Neural progenitor cell (in vitro differentiated cells): ENCODE data around the gene AP5Z1. TPM values are rescaled to one million over a fixed set of nuclear protein-coding genes. Genes with fewer than 3 reads are reported as not detected.

Experiments
- DNase-seq: peaks from one replicate; pipeline ENCODE4 v3.0.0-alpha.2; 2016; ENCODE audit warnings: low spot score
- H2AFZ ChIP-seq: fragments of 200-600 bp; sonication (generic); replicated peaks from 2 replicates; pipeline ENCODE4 v1.6.1; 2016; ENCODE audit warnings: antibody characterized with exemption
- H3F3A ChIP-seq: fragments of 200-600 bp; sonication (generic); 2 replicates; pipeline ENCODE4 v1.6.1; 2016; ENCODE audit warnings: antibody characterized with exemption, low read depth
- H3K27ac ChIP-seq: fragments of 200-600 bp; sonication (generic); 2 replicates; pipeline ENCODE4 v1.5.1; 2016; ENCODE audit warnings: mild to moderate bottlenecking
- H3K27me3 ChIP-seq: fragments of 200-600 bp; sonication (generic); 2 replicates; pipeline ENCODE4 v1.6.1; 2016; ENCODE audit warnings: mild to moderate bottlenecking, moderate library complexity
- H3K36me3 ChIP-seq: fragments of 200-600 bp; sonication (generic); 2 replicates; pipeline ENCODE4 v1.5.1; 2016
- H3K4me1 ChIP-seq: fragments of 200-600 bp; sonication (generic); 2 replicates; pipeline ENCODE4 v1.6.1; 2016; ENCODE audit warnings: mixed run types
- H3K4me2 ChIP-seq: fragments of 200-600 bp; sonication (generic); 2 replicates; pipeline ENCODE4 v1.6.1; 2016
- H3K4me3 ChIP-seq: fragments of 200-600 bp; sonication (generic); 2 replicates; pipeline ENCODE4 v1.5.1; 2016
- H3K79me2 ChIP-seq: fragments of 200-600 bp; sonication (generic); 2 replicates; pipeline ENCODE4 v1.6.1; 2016; ENCODE audit warnings: low read depth
- H3K9ac ChIP-seq: fragments of 200-600 bp; sonication (generic); 2 replicates; pipeline ENCODE4 v1.6.1; 2016
- H3K9me3 ChIP-seq: fragments of 200-600 bp; sonication (generic); 2 replicates; pipeline ENCODE4 v1.5.1; 2016; ENCODE audit warnings: low read depth
- H4K20me1 ChIP-seq: fragments of 200-600 bp; sonication (generic); 2 replicates; pipeline ENCODE4 v1.6.1; 2016; ENCODE audit warnings: low read depth
- H3K27ac Mint-ChIP-seq: 3 replicates; pipeline ENCODE4 v1.8.0; 2021; ENCODE audit warnings: mixed read lengths
- H3K27me3 Mint-ChIP-seq: 2 replicates; pipeline ENCODE4 v1.8.0; 2022; ENCODE audit warnings: low read depth, mild to moderate bottlenecking, inconsistent platforms, moderate library complexity, mixed read lengths; ENCODE audit not compliant: insufficient read depth
- H3K36me3 Mint-ChIP-seq: 3 replicates; pipeline ENCODE4 v1.8.0; 2021; ENCODE audit warnings: mixed read lengths
- H3K4me1 Mint-ChIP-seq: 3 replicates; pipeline ENCODE4 v1.8.0; 2021; ENCODE audit warnings: mixed read lengths
- H3K4me3 Mint-ChIP-seq: 3 replicates; pipeline ENCODE4 v1.8.0; 2021; ENCODE audit warnings: mild to moderate bottlenecking, moderate library complexity, mixed read lengths
- H3K9me3 Mint-ChIP-seq: 3 replicates; pipeline ENCODE4 v1.8.0; 2020; ENCODE audit warnings: mixed read lengths
- CTCF ChIP-seq: fragments of 200-600 bp; sonication (generic); IDR thresholded peaks from 2 replicates; pipeline ENCODE4 v1.5.1; 2017; ENCODE audit warnings: antibody characterized with exemption, mild to moderate bottlenecking
- EZH2 ChIP-seq: fragments of 200-600 bp; sonication (generic); IDR thresholded peaks from 2 replicates; pipeline ENCODE4 v1.6.1; 2017; ENCODE audit warnings: antibody characterized with exemption, mild to moderate bottlenecking, moderate library complexity
- EZH2phosphoT487 ChIP-seq: fragments of 200-600 bp; sonication (generic); IDR thresholded peaks from 2 replicates; pipeline ENCODE4 v1.6.1; 2017; ENCODE audit warnings: antibody characterized with exemption
- total RNA-seq: library from RNA; depleted of rRNA; stranded (reverse); fragments of >200 nt; gene quantifications from 2 replicates; pipeline ENCODE4 v1.2.3, GENCODE V29; 2015; ENCODE audit warnings: low replicate concordance

The AP5Z1 gene
- total RNA-seq, 1 donor from 2014 or later, result 8.3 TPM

DNA sequence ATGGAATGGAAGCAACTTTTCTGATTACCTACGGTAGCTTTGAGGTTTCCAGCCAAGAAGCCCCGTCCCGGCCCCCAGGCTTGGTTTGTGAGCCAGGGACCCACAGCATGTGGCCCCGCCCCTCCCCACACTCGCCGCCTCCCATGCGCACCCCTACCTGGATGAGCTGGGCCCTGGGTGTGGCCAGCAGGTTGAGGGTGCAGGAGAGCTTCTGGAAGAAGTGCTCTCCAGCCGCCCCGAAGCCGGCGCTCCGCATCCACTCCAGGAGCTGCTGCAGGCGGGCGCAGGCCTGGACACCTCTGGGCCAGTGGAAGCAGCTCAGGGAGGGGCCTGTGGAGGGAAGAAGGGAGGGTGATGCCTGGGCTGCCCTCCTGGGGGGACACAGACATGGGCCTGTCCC lies 39.7 kb downstream of the AP5Z1 start:
- no peak overlapping the region for H3K4me3 Mint-ChIP-seq
- Histone ChIP-seq H3K27ac (no peak overlapping the region), H3K27me3 (no peaks in the 10 kb centered on the region), H3K4me2 (no peak overlapping the region), H3K79me2 (no peaks in the 10 kb centered on the region), H3K9ac (no peak overlapping the region), H3F3A (no peaks in the 10 kb centered on the region), H2AFZ (no peak overlapping the region), H4K20me1 (no peaks in the 10 kb centered on the region), H3K4me1 (no peaks in the 10 kb centered on the region), H3K36me3 (no peaks in the 10 kb centered on the region), H3K9me3 (no peaks in the 10 kb centered on the region), H3K4me3 (no peak overlapping the region)
- peaks cover 16% of the 10 kb centered on the region for H3K36me3 Mint-ChIP-seq
- peaks cover 4% of the 10 kb centered on the region for H3K27me3 Mint-ChIP-seq
- peaks cover 2% of the 10 kb centered on the region for H3K9me3 Mint-ChIP-seq
- H3K27ac Mint-ChIP-seq, result no peak overlapping the region
- peaks cover 3% of the 10 kb centered on the region for H3K4me1 Mint-ChIP-seq
- TF ChIP-seq EZH2 (no peak), EZH2phosphoT487 (no peak), CTCF (no peak)
- DNase-seq, result no peak

- Histone ChIP-seq H2AFZ (no peak overlapping the region), H3K79me2 (no peaks in the 10 kb centered on the region), H3K4me3 (no peak overlapping the region), H3K9me3 (no peaks in the 10 kb centered on the region), H3K27ac (no peak overlapping the region), H3K4me1 (no peaks in the 10 kb centered on the region), H3K9ac (no peak overlapping the region), H3F3A (no peaks in the 10 kb centered on the region), H3K4me2 (no peak overlapping the region), H4K20me1 (no peaks in the 10 kb centered on the region), H3K36me3 (no peaks in the 10 kb centered on the region), H3K27me3 (no peaks in the 10 kb centered on the region)
- TF ChIP-seq EZH2 (no peak), CTCF (no peak), EZH2phosphoT487 (no peak)
- Mint-ChIP-seq H3K27me3 (peaks cover 4% of the 10 kb centered on the region), H3K36me3 (peaks cover 13% of the 10 kb centered on the region), H3K27ac (no peak overlapping the region), H3K4me1 (peaks cover 3% of the 10 kb centered on the region), H3K9me3 (peaks cover 2% of the 10 kb centered on the region), H3K4me3 (no peak overlapping the region)
- DNase-seq, result no peak
These were observed 40.4 kb downstream of the AP5Z1 start for GRCh38 chr7:4815609-4816418.

DNA sequence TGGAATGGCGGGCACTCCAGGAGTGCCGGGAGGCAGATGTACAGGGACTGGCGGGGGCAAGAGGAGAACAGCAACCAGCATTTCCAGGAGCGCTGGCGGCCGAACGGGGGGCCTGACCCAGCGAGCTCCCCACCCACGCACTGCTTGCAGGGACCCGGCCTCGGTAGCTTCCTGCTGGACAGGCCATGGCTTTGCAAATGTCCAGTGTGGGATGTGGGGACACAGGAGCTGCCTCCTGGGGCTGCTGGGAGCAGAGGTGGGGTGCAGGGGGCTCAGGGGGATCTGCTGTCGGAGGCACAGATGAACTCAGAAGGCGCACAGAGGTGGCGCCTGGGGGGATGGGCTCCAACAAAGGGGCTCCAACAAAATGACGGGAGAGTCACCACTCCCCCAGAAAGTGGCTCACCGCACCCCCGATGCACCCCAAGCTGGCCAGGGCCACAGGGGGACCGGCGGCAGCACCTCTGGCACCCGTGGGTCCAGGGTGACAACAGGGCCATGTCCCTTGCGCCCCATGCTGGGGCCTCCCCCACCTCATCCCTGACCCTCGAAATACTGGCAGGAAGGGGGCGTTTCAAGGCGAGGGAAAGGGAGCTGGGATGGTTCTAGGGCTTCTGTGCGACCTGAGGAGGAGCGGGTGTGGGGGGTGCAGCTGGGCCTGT lies 41.1 kb downstream of the AP5Z1 start:
- Histone ChIP-seq H3F3A (no peaks in the 10 kb centered on the region), H2AFZ (no peak overlapping the region), H3K79me2 (no peaks in the 10 kb centered on the region), H3K36me3 (no peaks in the 10 kb centered on the region), H3K9me3 (no peaks in the 10 kb centered on the region), H3K9ac (no peak overlapping the region), H3K27me3 (no peaks in the 10 kb centered on the region), H3K4me1 (no peaks in the 10 kb centered on the region), H4K20me1 (no peaks in the 10 kb centered on the region), H3K27ac (no peak overlapping the region), H3K4me2 (no peak overlapping the region), H3K4me3 (no peak overlapping the region)
- Mint-ChIP-seq H3K27me3 (peaks cover 6% of the 10 kb centered on the region), H3K4me1 (peaks cover 3% of the 10 kb centered on the region), H3K36me3 (peaks cover 13% of the 10 kb centered on the region), H3K4me3 (no peak overlapping the region), H3K9me3 (peaks cover 2% of the 10 kb centered on the region), H3K27ac (no peak overlapping the region)
- TF ChIP-seq CTCF, result no peak
- no peak for TF ChIP-seq EZH2phosphoT487
- DNase-seq, result no peak
